Esophagus squamous epithelium (tissue), 5 donors: ENCODE data around the gene PTPRN2. TPM values are rescaled to one million over a fixed set of nuclear protein-coding genes. Genes with fewer than 3 reads are reported as not detected.

Experiments
- DNase-seq: peaks from one replicate; lab custom pipeline; 2025; lab: John Stamatoyannopoulos, UW
- H3K27ac ChIP-seq, 4 donors: fragments of 200-600 bp; sonication (generic); one replicate each; pipeline ENCODE4 v1.5.1; 2016 to 2019; ENCODE audit warnings: mild to moderate bottlenecking in 1 of 4
- H3K27me3 ChIP-seq, 4 donors: fragments of 200-600 bp; sonication (generic); 1 replicate in 3 of 4; 2 replicates in 1 of 4; pipeline versions ENCODE4 v1.5.1 to v1.6.0; 2017 to 2021; ENCODE audit warnings: antibody characterized with exemption in 1 of 4
- H3K36me3 ChIP-seq, 3 donors: fragments of 200-600 bp; sonication (generic); one replicate each; pipeline ENCODE4 v1.5.1; 2016 to 2019
- H3K4me1 ChIP-seq, 3 donors: fragments of 200-600 bp; sonication (generic); one replicate each; pipeline ENCODE4 v1.5.1; 2017 to 2019
- H3K4me3 ChIP-seq, 4 donors: fragments of 200-600 bp; sonication (generic); 1 replicate in 3 of 4; 2 replicates in 1 of 4; pipeline ENCODE4 v1.5.1; 2016 to 2019; ENCODE audit warnings: mild to moderate bottlenecking in 2 of 4, moderate library complexity in 1 of 4
- H3K9me3 ChIP-seq, 3 donors: fragments of 200-600 bp; sonication (generic); one replicate each; pipeline ENCODE4 v1.5.1; 2016 to 2019
- CTCF ChIP-seq, 6 experiments: fragments of 450-650 bp in 4 of 6; fragments of 200-600 bp in 2 of 6; sonication (generic) in 2 of 6; IDR thresholded peaks; one replicate each; pipeline ENCODE4 v1.5.1; 2016 to 2019; ENCODE audit warnings: antibody characterized with exemption in 6 of 6, mild to moderate bottlenecking in 4 of 6, moderate library complexity in 4 of 6
- POLR2A ChIP-seq, 4 donors: fragments of 450-650 bp; IDR thresholded peaks; one replicate each; pipeline ENCODE4 v1.6.1; 2017; ENCODE audit warnings: antibody characterized with exemption in 4 of 4, mild to moderate bottlenecking in 4 of 4, moderate library complexity in 3 of 4
- WGBS, 2 donors: methylation state at CpG; one replicate each; pipeline ENCODE4 v1.1.5; 2018; 5-methylcytosine and 5-hydroxymethylcytosine counted together
- intact Hi-C: fragments of 100-400 bp; cut with DNase I; formaldehyde crosslinking; loops from one replicate; pipeline ENCODE4 v1.15.0; 2022
- total RNA-seq, 4 donors: library from RNA; depleted of rRNA; stranded (reverse); fragments of >200 nt; gene quantifications; one replicate each; pipeline ENCODE4 v1.1.0, GENCODE V29; 2016
- donor health status: DM: yes; HTN: yes; CAD: no.

PTPRN2 gene
- total RNA-seq, 4 donors from 2014 or later, result 0.38 to 2.7 (median 1.0) TPM

GRCh38 chr7:158416283-158416933 lies 171.2 kb downstream of the PTPRN2 start:
- H3K4me1 ChIP-seq, result no peaks in the 10 kb centered on the region
- no peak overlapping the region for H3K4me3 ChIP-seq
- H3K27ac ChIP-seq, result no peak overlapping the region
- no peaks in the 10 kb centered on the region for H3K36me3 ChIP-seq
- 68 to 69% methylated on average over 5 of the region's 5 CpGs for WGBS, 2 donors
- DNase-seq, result no peak
- TF ChIP-seq POLR2A (IDR thresholded peaks at IDR 0.05), result no peak
- TF ChIP-seq CTCF (IDR thresholded peaks at IDR 0.05), result no peak
- peaks cover 0 to 12% (median 0%) of the 10 kb centered on the region in 4 donors for H3K27me3 ChIP-seq
- H3K9me3 ChIP-seq, result no peaks in the 10 kb centered on the region
- intact Hi-C loops, result no loop called here

GRCh38 chr7:158415316-158415715 lies 172.3 kb downstream of the PTPRN2 start:
- WGBS, 2 donors, result 80 to 82% methylated on average over 2 to 3 of the region's 6 CpGs
- H3K27me3 ChIP-seq, result peaks cover 0 to 13% (median 0%) of the 10 kb centered on the region in 4 donors
- H3K4me1 ChIP-seq, result no peaks in the 10 kb centered on the region
- TF ChIP-seq POLR2A (IDR thresholded peaks at IDR 0.05), result no peak
- no peak for TF ChIP-seq CTCF (IDR thresholded peaks at IDR 0.05)
- H3K9me3 ChIP-seq, result no peaks in the 10 kb centered on the region
- no peak for DNase-seq
- intact Hi-C loops, result no loop called here
- H3K36me3 ChIP-seq, result no peaks in the 10 kb centered on the region
- H3K27ac ChIP-seq, result no peak overlapping the region
- H3K4me3 ChIP-seq, result no peak overlapping the region

- Histone ChIP-seq H3K27me3 (peaks cover 0 to 14% (median 0%) of the 10 kb centered on the region in 4 donors), H3K9me3 (no peaks in the 10 kb centered on the region), H3K4me3 (no peak overlapping the region), H3K27ac (no peak overlapping the region), H3K4me1 (no peaks in the 10 kb centered on the region), H3K36me3 (no peaks in the 10 kb centered on the region)
- TF ChIP-seq POLR2A (IDR thresholded peaks at IDR 0.05), result no peak
- no peak for TF ChIP-seq CTCF (IDR thresholded peaks at IDR 0.05)
- intact Hi-C loops, result no loop called here
- no peak for DNase-seq
- WGBS, 2 donors, result 66 to 82% methylated on average over 2 to 12 of the region's 16 CpGs
Measured at GRCh38 chr7:158414486-158414961, 173.1 kb downstream of the PTPRN2 start.

GRCh38 chr7:158414002-158414401 lies 173.6 kb downstream of the PTPRN2 start:
- no peak for DNase-seq
- WGBS, 2 donors, result 82 to 83% methylated on average over 10 to 11 of the region's 11 CpGs

More at GRCh38 chr7:158414002-158414401, 173.6 kb downstream of the PTPRN2 start:
- H3K27ac ChIP-seq, result no peak overlapping the region
- no peak for TF ChIP-seq CTCF (IDR thresholded peaks at IDR 0.05)
- no peak for TF ChIP-seq POLR2A (IDR thresholded peaks at IDR 0.05)
- H3K4me1 ChIP-seq, result no peaks in the 10 kb centered on the region
- H3K36me3 ChIP-seq, result no peaks in the 10 kb centered on the region
- H3K9me3 ChIP-seq, result no peaks in the 10 kb centered on the region
- intact Hi-C loops, result no loop called here
- peaks cover 0 to 19% (median 0%) of the 10 kb centered on the region in 4 donors for H3K27me3 ChIP-seq
- H3K4me3 ChIP-seq, result no peak overlapping the region
